GM23248 (cell line): Measurements from ENCODE around the gene GALNT13.

Experiments
- EZH2 ChIP-seq: fragments of 200-600 bp; sonication (generic); IDR thresholded peaks from 2 replicates; pipeline ENCODE4 v1.6.1; 2018; ENCODE audit warnings: antibody characterized with exemption, mild to moderate bottlenecking; ENCODE audit not compliant: insufficient read depth, poor library complexity, severe bottlenecking
- EZH2phosphoT487 ChIP-seq: fragments of 200-600 bp; sonication (generic); IDR thresholded peaks from 2 replicates; pipeline ENCODE4 v1.6.1; 2018; ENCODE audit warnings: antibody characterized with exemption, moderate library complexity, mild to moderate bottlenecking, low read depth; ENCODE audit not compliant: insufficient read depth

GRCh38 chr2:154173919-154174318, 302.2 kb downstream of the GALNT13 start:
- TF ChIP-seq EZH2 = no peak
- no peak for TF ChIP-seq EZH2phosphoT487
